Epithelial cell of proximal tubule (primary cell): ENCODE results near the gene DIAPH3. TPM values are rescaled to one million over a fixed set of nuclear protein-coding genes. Genes with fewer than 3 reads are reported as not detected.

Experiments used
- DNase-seq: peaks from one replicate; pipeline ENCODE4 v3.0.0-alpha.2; 2011; ENCODE audit warnings: low read depth
- H3K4me3 ChIP-seq: 2 replicates; pipeline ENCODE4 v1.5.1; 2011; ENCODE audit warnings: low read depth, mild to moderate bottlenecking, low read length
- total RNA-seq: library from RNA; depleted of rRNA; stranded (reverse); fragments of >200 nt; gene quantifications from 2 replicates; pipeline ENCODE4 v1.2.3, GENCODE V29; 2015
- TF ChIP-seq, protein P1 (sequence below): conservative IDR thresholded peaks from 2 replicates; pipeline ENCODE4 v1.5.1; 2012; ENCODE audit warnings: low read depth, mild to moderate bottlenecking, low read length

DIAPH3 gene
- total RNA-seq, 1 donor from 2014 or later: 48.0 TPM

DNA sequence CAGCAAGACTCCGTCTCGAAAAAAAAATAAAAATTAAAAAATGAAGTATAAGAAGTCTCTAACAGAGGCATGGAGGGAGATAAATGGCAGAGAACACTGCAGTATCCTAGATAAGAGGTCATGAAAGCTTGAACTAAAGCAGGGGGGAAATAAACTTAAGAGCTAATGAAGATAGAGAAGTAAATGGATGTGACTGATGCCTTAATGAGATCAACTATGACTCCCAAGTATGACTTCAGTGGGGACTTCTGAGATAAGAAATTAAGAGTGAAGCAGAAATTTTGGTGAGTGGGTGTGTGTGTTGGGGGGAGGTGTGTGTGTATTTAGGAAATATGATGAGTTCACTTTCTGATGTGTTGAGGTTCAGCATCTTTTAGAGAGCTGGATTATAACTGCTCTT, 55.1 kb downstream of the DIAPH3 start:
- TF ChIP-seq, protein P1, sequence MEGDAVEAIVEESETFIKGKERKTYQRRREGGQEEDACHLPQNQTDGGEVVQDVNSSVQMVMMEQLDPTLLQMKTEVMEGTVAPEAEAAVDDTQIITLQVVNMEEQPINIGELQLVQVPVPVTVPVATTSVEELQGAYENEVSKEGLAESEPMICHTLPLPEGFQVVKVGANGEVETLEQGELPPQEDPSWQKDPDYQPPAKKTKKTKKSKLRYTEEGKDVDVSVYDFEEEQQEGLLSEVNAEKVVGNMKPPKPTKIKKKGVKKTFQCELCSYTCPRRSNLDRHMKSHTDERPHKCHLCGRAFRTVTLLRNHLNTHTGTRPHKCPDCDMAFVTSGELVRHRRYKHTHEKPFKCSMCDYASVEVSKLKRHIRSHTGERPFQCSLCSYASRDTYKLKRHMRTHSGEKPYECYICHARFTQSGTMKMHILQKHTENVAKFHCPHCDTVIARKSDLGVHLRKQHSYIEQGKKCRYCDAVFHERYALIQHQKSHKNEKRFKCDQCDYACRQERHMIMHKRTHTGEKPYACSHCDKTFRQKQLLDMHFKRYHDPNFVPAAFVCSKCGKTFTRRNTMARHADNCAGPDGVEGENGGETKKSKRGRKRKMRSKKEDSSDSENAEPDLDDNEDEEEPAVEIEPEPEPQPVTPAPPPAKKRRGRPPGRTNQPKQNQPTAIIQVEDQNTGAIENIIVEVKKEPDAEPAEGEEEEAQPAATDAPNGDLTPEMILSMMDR: no peak
- no peak for DNase-seq
- no peak overlapping the region for H3K4me3 ChIP-seq

DNA sequence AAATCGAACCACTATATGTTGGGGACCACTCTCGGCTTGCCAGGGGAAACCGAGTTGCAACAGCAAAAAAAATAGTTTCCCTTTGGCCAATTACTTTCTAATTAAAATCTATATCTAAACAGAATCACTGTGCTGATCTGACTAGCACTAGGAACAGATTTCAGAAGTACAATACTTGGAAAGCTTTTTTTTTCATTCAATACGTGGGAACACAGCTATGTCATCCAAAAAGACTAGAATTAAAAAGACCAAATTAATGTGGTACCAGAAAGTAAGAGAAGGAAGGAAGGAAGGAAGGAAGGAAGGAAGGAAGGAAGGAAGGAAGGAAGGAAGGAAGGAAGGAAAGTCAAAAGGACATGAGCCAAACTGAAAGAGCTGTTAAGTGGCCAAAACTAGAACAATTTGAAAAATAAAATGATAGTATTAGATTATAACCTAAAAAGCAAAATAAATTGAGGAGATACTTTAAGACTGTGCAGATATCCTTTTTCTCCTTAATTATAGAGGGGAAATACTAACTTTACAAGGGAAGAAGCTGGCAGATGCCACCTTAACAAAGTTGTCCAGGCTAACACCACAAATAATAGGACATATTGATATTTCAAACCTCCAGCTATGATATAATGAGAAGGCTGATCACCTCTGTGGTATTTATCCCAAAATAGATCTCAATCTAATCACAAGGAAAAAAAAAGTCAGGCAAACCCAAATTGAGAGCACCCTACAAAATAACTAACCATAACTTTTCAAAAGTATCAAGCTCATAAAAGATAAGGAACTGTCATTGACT, 63.9 kb downstream of the DIAPH3 start:
- DNase-seq: no peak
- H3K4me3 ChIP-seq: no peak overlapping the region
- TF ChIP-seq, protein P1: no peak

DNA sequence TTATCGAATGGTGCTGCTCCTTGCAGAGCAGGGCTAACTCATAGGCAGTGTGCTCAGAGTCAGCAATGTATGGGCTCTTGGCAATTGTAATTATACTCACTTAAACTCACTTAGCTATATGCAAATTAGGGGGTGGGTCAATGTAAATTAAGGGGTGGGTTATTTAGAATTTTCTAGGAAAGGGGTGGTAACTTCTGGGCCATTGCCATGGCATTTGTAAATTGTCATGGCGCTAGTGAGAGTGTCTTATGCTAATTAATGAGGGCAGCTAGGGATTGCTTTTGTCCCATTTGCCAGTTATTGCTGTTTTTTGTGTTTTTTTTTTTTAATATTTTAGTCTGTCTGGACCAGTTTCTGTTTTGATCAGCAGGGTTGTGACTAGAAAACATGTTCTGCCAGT, 68.4 kb downstream of the DIAPH3 start:
- H3K4me3 ChIP-seq: no peak overlapping the region
- no peak for DNase-seq
- TF ChIP-seq, protein P1: no peak

DNA sequence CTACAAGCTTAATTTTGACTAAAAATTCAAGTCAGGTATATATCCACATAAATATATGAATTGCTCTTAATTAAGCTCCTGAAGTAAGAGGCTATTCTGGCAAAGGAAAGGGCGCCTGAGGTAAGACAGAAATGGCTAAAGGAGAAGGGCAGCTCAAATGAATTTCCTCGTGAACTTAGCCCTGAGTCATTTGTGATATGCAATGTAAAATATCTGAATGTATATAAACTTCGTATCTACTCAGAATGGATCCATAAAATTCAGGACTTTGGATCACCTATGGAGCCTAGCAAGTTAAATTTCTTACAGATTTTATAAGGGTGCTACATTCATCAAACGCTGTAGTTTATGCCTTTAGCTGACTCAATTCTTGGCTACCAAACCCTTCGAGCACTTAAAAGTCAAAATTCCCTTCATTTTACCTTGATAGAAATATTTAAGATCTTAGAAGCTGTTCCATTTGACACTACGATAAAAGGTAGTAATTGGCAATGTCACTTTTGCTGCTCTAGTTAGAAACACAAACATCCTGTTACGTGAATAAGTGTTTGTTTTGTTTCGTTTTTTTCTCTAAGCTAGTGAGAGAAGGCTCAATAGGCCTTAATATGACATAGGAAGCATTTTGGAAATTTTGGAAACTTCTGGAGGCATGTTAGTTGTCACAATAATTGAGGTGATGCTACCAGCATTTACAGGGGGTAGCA, 69.2 kb downstream of the DIAPH3 start:
- no peak overlapping the region for H3K4me3 ChIP-seq
- DNase-seq: no peak
- TF ChIP-seq, protein P1: no peak

DNA sequence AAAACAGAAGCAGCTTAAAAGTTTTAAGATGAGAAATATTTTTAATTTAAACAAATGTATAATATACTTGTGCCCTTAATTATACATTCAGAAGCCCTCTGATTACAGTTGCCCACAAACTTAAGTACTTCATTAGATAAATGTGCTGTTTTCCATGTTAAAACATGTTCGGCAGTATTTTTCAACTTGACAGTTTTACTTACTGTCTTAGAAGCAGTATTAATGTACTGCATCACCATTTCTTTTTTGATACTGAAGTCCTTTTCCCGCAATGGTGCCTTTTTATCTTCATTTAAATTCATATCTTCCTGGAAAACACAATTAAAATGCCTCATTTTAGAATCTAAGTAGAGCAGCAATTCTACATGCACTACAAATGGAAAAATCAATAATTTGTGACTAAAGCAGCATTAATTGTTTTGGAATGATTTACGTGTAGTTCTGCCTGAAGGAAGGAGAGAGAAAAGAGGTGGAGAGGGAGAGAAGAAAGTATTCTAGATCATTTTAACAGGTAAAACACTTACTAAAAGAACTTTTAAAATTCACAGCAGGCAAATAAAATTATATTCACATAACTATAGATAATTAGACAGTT, 70.2 kb downstream of the DIAPH3 start:
- no peak overlapping the region for H3K4me3 ChIP-seq
- TF ChIP-seq, protein P1: no peak
- no peak for DNase-seq

DNA sequence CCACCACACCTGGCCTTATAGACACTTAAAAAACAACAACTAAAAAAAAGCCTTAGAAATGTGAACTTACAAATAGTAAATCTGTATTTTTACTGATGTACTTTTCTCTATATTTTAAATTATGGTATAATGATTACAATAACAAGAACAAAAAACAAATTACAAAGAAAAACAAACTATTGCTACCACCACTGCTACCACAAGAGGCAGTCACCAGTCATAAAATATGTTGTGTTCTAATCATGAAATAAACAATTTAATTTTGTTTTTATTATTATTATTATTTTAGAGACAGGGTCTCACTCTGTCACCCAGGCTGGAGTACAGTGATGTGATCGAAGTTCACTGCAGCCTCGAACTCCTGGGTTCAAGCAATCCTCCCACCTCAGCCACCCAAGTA, 72.2 kb downstream of the DIAPH3 start:
- DNase-seq: no peak
- no peak overlapping the region for H3K4me3 ChIP-seq
- TF ChIP-seq, protein P1: peak; percentile 26
